ENCODE measurements around the gene CCDC78. TPM values are rescaled to one million over a fixed set of nuclear protein-coding genes. Genes with fewer than 3 reads are reported as not detected.

CCDC78 gene
- total RNA-seq, 1 donor from 2014 or later: 0.78 TPM

DNA sequence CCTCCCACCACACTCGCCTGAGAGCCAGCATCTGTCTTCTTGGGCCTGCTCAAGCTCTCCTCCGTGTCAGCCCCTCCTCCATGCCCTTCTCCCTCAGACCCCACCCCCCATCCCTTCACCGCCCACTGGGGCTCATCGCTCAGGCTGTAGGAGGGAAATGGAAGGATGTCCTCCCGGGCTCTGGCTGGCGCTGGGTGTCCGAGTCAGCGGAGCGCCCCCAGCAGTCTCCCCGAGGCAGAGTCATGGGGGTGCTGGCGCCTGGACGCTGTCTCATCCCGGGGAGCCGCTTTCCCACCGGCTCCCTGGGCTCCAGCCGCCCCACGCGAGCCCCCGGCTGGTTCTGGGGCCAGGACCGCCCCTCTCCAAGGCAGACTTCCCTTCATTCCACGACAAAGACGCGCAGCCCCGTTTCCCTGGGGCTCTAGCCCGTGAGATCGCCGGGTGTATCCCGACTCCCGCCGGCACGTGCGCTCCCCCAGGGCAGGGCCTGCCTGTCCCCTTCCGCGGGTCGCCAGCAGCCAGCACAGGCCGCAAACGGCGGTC is 5.7 kb downstream of the CCDC78 start:
- no peaks in the 10 kb centered on the region for H3K9me3 ChIP-seq
- ATAC-seq (peak; percentile 1), DNase-seq (no peak)
- peak overlapping the region; percentile 84 for H3K27ac ChIP-seq
- H3K4me1 ChIP-seq: peaks cover 24% of the 10 kb centered on the region
- TF ChIP-seq, protein P1, sequence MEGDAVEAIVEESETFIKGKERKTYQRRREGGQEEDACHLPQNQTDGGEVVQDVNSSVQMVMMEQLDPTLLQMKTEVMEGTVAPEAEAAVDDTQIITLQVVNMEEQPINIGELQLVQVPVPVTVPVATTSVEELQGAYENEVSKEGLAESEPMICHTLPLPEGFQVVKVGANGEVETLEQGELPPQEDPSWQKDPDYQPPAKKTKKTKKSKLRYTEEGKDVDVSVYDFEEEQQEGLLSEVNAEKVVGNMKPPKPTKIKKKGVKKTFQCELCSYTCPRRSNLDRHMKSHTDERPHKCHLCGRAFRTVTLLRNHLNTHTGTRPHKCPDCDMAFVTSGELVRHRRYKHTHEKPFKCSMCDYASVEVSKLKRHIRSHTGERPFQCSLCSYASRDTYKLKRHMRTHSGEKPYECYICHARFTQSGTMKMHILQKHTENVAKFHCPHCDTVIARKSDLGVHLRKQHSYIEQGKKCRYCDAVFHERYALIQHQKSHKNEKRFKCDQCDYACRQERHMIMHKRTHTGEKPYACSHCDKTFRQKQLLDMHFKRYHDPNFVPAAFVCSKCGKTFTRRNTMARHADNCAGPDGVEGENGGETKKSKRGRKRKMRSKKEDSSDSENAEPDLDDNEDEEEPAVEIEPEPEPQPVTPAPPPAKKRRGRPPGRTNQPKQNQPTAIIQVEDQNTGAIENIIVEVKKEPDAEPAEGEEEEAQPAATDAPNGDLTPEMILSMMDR (IDR thresholded peaks at IDR 0.05): peak; percentile 20
- peak overlapping the region; percentile 85 for H3K4me3 ChIP-seq
- no peaks in the 10 kb centered on the region for H3K36me3 ChIP-seq
- H3K27me3 ChIP-seq: no peaks in the 10 kb centered on the region
- intact Hi-C loops (cut with DNase I): no loop called here

DNA sequence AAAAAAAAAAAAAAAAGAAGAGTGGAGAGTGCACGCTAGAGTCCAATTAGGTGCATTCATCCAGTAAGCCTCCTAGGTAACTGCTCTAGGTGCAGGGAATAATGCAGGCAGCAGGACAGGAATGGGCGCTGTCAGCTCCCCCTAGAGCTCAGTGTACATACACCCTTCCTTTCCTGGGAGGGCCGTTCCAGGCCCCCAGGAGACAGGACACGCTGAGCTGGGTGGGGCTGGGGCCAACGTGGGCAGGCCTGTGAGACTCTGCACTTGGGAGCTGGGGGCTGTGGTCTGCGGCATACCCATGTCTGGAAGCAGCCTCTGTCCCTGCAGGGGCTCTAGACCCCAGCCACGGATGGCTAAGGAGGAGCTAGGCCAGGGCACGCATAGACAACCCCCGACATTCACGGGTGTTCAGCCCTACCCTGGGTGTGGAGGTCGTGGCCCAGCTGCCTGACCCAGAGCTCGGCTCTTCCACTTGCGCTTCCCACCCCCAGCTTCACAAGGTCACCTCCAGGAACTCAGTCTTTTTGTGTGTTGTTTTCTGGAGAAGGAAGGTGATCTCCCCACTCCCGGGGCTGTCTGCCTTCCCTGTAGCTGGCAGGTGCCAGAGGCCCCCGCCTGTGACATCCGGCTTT is 6.3 kb downstream of the CCDC78 start:
- intact Hi-C loops (cut with DNase I): loop anchor here (10.0 kb wide), 1 partner anchor 65 kb away; the partner anchor contains the start of genes CHTF18 and RPUSD1
- ATAC-seq: no peak
- no peaks in the 10 kb centered on the region for H3K27me3 ChIP-seq
- no peaks in the 10 kb centered on the region for H3K36me3 ChIP-seq
- DNase-seq: no peak
- TF ChIP-seq, protein P1 (IDR thresholded peaks at IDR 0.05): peak; percentile 8
- peak overlapping the region; percentile 84 for H3K27ac ChIP-seq
- peaks cover 24% of the 10 kb centered on the region for H3K4me1 ChIP-seq
- peak overlapping the region; percentile 85 for H3K4me3 ChIP-seq
- no peaks in the 10 kb centered on the region for H3K9me3 ChIP-seq

DNA sequence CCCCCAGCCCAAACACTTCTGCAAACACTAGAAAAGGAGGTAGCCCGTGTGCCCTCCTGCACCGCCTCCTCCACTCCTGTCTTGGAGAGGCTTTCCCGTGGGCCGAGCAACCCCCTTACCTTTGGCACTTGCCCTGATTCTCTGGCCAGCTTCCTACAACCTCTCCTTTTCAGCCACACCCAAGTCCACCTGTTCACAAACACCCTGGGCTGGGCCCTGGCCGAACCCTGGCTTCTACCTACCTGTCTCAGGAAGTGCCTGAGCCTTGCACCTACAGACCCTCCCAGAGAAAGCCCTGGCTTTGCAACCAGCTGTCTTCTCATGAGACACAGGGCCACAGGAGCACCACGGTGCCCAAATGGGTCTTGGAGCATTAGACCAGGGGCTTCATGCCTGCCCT is 7.3 kb downstream of the CCDC78 start:
- ATAC-seq (no peak), DNase-seq (no peak)
- no peaks in the 10 kb centered on the region for H3K9me3 ChIP-seq
- no peak overlapping the region for H3K27ac ChIP-seq
- H3K4me3 ChIP-seq: no peak overlapping the region
- no peaks in the 10 kb centered on the region for H3K27me3 ChIP-seq
- H3K4me1 ChIP-seq: peaks cover 29% of the 10 kb centered on the region
- intact Hi-C loops (cut with DNase I): loop anchor here (10.0 kb wide), 1 partner anchor 66 kb away; the partner anchor contains the start of genes CHTF18 and RPUSD1
- H3K36me3 ChIP-seq: no peaks in the 10 kb centered on the region
- TF ChIP-seq, protein P1 (IDR thresholded peaks at IDR 0.05): no peak

DNA sequence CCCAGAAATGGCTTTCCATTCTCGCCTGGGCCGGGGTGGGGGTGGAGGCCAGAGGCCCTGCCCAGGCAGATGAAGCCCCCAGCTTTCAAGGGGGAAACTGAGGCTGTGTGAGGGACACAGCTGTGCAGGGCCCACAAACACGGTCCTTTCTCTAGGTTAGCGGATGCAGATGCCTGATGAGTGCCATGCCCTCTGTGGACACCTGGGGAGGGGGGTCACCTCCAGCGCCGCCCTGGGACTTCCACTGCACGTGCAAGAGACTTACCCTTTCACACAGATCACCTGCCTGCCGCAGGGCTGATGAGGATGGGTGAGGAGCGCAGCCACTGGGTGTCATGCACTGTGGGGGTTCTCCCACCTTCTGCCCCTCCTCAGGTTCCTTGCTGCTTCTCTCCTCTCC is 7.9 kb downstream of the CCDC78 start:
- ATAC-seq: no peak
- Histone ChIP-seq H3K36me3 (no peaks in the 10 kb centered on the region), H3K9me3 (no peaks in the 10 kb centered on the region), H3K4me1 (peaks cover 29% of the 10 kb centered on the region), H3K4me3 (no peak overlapping the region), H3K27ac (no peak overlapping the region), H3K27me3 (no peaks in the 10 kb centered on the region)
- TF ChIP-seq, protein P1 (IDR thresholded peaks at IDR 0.05): no peak
- intact Hi-C loops (cut with DNase I): loop anchor here (10.0 kb wide), 1 partner anchor 66 kb away; the partner anchor contains the start of genes CHTF18 and RPUSD1
- DNase-seq: no peak

DNA sequence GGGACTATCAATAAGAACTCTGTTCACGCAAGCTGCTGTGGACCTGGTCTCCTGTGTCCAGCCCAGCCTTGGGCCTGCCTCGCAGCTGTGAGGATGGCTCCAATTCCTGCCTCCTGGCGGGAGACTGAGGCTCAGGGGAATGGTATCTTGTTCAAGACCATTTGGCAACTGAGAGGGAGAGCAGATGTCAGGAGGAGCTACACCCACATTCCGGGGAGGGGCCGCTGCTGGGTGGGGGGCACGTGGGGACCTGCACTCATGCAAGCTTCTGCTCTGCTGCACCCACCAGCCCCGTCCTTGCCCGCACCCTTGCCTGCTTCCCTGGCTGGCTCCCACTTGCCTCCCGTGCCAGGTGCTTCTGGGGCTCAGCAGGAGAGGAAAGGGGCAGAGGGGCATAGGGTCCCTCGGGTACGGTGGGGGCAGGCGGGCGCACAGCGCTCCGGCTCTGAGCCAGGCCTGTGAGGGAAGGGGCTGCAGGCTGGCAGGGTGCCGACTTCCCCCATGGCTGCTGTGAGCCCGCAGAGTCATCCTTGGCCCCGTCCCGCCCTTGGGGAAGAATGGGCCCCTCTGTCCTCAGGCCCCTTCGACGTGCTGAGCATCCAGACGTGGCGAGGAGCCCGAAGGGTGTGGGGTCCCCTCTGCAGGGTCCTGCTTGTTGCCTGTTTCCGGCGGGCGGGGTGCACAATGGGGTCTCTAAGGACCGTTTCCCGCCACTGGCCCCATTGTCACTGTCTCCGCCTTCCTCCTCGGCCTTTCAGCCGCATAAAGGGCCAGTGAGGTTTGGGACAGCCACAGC is 8.6 kb downstream of the CCDC78 start:
- H3K27me3 ChIP-seq: no peaks in the 10 kb centered on the region
- no peak for DNase-seq
- no peaks in the 10 kb centered on the region for H3K9me3 ChIP-seq
- peaks cover 29% of the 10 kb centered on the region for H3K4me1 ChIP-seq
- H3K36me3 ChIP-seq: no peaks in the 10 kb centered on the region
- intact Hi-C loops (cut with DNase I): loop anchor here (10.0 kb wide), 1 partner anchor 67 kb away; the partner anchor contains the start of genes CHTF18 and RPUSD1
- no peak for ATAC-seq
- TF ChIP-seq, protein P1 (IDR thresholded peaks at IDR 0.05): no peak
- no peak overlapping the region for H3K4me3 ChIP-seq
- no peak overlapping the region for H3K27ac ChIP-seq

Measured in upper lobe of right lung (tissue), 1 donor.